ENCODE data around the gene KREMEN1.
"Not testable (repeated sequence)": the region's sequence is repeated elsewhere in the genome, so short reads cannot be mapped to it uniquely, and the experiment has no call there.

The KREMEN1 gene

GRCh38 chr22:29072979-29073617 lies at the start of gene KREMEN1:
TSS of gene KREMEN1 (plus strand) at chr22:29073035. CDS start at chr22:29073131, 96 bp downstream.
- DNase-seq (ENCODE audit: low spot score): no peak

GRCh38 chr22:29023172-29023796 lies 49.6 kb upstream of the KREMEN1 start:
- no peak for DNase-seq (ENCODE audit: low spot score)

GRCh38 chr22:29026579-29026978 lies 46.3 kb upstream of the KREMEN1 start:
- DNase-seq (ENCODE audit: low spot score): no peak

- DNase-seq (ENCODE audit: low spot score): peak; percentile 66
Observed at GRCh38 chr22:29028468-29028867, 44.4 kb upstream of the KREMEN1 start.

GRCh38 chr22:29029202-29030000 lies 43.4 kb upstream of the KREMEN1 start:
- no peak for DNase-seq (ENCODE audit: low spot score)

GRCh38 chr22:29030016-29030617 lies 42.7 kb upstream of the KREMEN1 start:
- peak; percentile 73 for DNase-seq (ENCODE audit: low spot score)

- DNase-seq (ENCODE audit: low spot score): peak; percentile 97
Observed at GRCh38 chr22:29030618-29031226, 42.1 kb upstream of the KREMEN1 start.

GRCh38 chr22:29031227-29032011 lies 41.4 kb upstream of the KREMEN1 start:
- peak; percentile 92 for DNase-seq (ENCODE audit: low spot score)

- no peak for DNase-seq (ENCODE audit: low spot score)
Observed at GRCh38 chr22:29032014-29032475, 40.8 kb upstream of the KREMEN1 start.

GRCh38 chr22:29032584-29032983 lies 40.3 kb upstream of the KREMEN1 start:
- no peak for DNase-seq (ENCODE audit: low spot score)

GRCh38 chr22:29037340-29037932 lies 35.4 kb upstream of the KREMEN1 start:
- DNase-seq (ENCODE audit: low spot score): no peak

- DNase-seq (ENCODE audit: low spot score): no peak
Observed at GRCh38 chr22:29039148-29039547, 33.7 kb upstream of the KREMEN1 start.

- DNase-seq (ENCODE audit: low spot score): not testable (repeated sequence)
Observed at GRCh38 chr22:29039684-29040083, 33.2 kb upstream of the KREMEN1 start.

- DNase-seq (ENCODE audit: low spot score): peak; percentile 81
Observed at GRCh38 chr22:29040385-29041275, 32.2 kb upstream of the KREMEN1 start.

GRCh38 chr22:29041408-29041807 lies 31.4 kb upstream of the KREMEN1 start:
- no peak for DNase-seq (ENCODE audit: low spot score)

GRCh38 chr22:29043906-29044575 lies 28.8 kb upstream of the KREMEN1 start:
- DNase-seq (ENCODE audit: low spot score): no peak

GRCh38 chr22:29044657-29045176 lies 28.1 kb upstream of the KREMEN1 start:
- no peak for DNase-seq (ENCODE audit: low spot score)

- DNase-seq (ENCODE audit: low spot score): no peak
Observed at GRCh38 chr22:29048822-29049654, 23.8 kb upstream of the KREMEN1 start.

Data from HuH-7 (cell line).